GM19452 (cell line): ENCODE measurements around the gene TBC1D22A.

Experiments used
- ATAC-seq: cut with Tn5 transposase; IDR thresholded peaks from one replicate; pipeline ENCODE4 v1.9.1; 2021; ENCODE audit not compliant: unreplicated experiment

TBC1D22A gene

DNA sequence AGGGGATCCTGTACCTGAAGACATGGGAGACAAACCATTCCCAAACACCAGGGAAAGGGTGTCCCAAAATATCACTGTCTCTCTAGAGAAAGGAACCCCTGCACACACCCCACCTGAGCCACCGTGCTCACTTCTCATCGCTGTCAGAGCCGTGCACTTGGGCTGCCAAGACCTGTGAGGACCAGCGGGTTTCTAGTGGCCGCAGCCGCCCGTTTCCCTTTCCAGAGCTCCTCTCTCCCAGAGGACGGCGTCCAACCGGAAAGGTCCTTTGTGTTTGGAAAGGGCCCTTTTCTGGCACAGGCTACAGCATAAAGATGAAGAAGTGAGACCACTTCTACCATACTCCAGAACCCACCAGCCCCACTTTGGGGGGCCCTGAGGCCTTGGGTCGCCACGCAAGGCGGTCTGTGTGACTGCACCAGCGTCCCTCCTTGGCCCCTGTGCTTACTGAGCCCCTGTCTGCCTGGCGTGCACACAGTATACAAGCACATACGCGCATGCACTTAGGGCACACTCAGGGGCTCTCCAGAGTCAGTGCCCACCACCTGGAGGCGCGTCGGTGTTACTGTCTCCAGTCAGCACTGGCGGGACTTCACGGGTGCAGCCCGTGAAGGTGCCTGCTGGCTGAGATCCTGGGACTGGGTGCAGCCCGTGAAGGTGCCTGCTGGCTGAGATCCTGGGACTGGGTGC, 381.8 kb downstream of the TBC1D22A start:
- ATAC-seq = no peak

DNA sequence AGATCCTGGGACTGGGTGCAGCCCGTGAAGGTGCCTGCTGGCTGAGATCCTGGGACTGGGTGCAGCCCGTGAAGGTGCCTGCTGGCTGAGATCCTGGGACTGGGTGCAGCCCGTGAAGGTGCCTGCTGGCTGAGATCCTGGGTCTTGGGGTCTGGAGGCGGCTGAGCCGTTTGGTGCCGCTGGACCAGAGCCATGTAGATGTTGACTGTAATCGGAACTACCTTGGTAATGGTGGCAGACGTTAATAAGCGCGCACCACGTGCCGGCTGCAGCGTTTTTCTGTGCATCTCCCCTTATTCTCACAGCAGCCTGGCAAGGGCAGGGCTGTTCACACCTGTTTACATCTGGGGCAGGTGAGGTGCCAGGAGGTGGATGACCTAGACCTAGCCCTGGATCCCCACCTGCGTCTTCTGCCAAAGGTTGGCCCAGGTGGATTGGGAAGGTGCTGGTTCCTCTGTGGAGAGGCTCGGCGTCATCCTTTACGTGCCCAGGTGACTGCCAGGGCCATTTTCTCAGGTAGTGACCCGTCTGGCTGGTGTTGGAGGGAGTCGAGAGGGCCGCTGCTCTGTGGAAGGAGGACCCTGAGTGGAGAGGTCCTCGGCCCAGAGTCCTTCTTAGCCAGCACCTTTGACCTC, 382.5 kb downstream of the TBC1D22A start:
- no peak for ATAC-seq

DNA sequence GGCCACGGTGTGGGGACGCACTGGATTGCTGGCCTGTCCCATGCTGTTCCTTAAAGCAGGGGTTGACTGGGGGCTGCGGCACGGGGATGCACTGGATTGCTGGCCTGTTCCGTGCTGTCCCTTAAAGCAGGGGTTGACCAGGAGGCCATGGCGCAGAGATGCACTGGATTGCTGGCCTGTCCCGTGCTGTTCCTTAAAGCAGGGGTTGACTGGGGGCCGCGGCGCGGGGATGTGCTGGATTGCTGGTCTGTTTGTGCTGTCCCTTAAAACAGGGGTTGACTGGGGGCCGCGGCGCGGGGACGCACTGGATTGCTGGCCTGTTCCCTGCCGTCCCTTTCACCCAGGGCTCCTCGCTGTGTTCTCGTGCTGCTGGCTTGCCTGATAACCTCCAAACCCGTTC, 383.4 kb downstream of the TBC1D22A start:
- no peak for ATAC-seq

DNA sequence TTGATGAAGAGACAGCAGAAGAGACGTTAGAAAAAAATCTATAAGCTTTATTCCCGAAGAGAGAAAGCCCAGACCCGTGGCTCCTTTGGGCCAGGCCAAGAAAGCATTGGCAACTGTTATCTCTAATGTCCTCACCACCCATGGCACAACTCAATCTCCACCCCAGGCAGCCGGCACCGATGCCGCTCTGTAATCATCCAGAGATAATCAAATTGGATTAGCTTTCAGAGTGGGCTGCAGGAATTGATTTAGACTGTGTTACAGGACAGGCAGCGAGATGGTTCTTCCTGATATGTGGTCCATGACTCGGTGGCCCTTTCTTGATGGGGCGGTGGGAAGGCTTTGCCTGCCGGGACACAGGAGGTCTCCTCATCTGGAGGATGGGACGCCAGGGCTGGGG, 383.9 kb downstream of the TBC1D22A start:
- no peak for ATAC-seq

DNA sequence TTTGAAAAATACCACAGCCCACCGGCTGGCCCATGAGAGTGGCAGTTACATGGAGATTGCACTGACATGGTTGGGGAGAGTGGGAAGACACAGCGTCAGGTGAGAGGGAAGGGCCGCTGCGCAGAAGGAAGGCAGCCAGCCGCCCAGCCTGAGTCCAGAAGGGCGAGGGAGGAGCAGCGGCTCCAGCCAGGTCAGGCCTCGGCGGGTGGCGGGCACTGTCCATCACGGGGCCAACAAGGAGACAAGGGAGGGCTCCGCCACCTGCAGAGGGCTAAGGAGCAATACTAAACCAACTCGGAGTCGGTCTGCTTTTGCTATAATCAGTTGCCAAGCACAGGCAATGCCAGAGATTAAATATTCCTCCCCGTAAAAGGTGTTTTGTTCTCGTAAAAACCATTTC, 384.5 kb downstream of the TBC1D22A start:
- no peak for ATAC-seq

DNA sequence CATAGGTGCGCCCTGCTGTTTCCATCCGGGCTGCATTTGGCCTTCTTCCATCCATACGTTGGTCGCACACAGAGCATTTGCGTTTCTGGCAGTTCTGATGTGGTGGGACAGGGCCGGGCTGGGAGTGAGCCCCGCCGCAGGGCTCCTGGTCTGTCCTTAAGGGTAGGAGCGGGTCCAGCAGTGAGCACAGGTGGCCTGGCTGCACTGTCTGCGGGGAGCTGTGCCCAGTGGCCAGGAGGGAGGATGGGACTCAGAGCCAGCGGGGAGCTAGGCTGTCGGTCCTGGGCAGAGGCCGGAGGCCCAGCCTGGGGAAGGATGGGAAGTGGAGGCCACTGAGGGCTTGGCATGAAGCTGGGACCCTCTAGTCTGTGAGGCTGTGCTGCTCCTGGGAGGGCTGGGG, 385.1 kb downstream of the TBC1D22A start:
- ATAC-seq = no peak

DNA sequence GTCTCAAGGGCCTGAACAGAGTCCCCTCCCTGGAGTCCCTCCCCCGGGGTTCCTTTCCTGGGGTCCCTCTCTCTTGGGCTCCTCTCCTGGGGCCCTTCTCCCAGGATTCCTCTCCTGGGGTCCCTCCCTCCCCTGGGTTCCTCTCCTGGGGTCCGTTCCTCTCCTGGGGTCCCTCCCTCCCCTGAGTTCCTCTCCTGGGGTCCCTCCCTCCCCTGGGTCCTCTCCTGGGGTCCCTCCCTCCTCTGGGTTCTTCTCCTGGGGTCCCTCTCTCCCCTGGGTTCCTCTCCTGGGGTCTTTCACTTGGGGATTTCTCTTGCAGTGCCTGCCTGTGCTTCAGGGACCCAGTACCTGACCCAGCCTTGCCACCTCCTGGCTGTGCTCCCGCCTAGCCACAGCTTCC, 386.1 kb downstream of the TBC1D22A start:
- ATAC-seq = no peak

DNA sequence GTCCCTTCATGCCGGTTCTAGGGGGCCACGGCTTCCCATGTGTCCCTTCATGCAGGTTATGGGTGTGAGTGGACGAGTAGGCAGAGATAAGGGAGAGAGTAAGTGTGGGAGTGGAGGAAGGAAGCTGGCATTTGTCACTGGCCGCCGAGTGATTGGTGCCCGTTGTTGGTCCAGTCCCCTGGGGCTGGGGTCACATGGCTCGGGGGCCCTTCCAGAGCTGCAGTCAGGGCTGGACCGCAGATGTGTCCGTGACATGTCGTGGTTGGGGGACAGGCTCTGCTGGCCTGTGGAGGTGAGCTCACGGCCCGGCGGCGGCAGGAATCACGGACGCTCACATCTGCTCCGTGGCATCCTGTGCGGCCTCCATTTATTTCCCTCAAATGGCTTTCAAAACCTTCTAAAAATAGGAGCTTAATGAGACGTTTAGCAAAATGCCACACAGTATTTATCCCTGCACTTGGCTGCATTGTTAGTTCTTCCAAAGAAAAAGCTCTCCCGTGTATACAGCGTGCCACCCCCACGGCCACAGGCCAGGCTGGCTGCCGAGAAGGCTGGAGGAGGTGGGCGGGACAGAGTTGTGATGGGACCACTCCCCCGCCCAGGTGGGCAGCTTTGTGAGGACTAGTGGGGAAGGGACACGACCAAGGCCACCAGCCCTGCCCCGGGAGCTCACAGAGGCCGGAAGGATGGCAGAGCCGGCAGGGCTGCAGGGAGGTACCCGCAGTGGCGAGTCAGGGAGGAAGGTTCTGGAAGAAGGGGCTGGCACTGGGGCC, 386.7 kb downstream of the TBC1D22A start:
- ATAC-seq = no peak

DNA sequence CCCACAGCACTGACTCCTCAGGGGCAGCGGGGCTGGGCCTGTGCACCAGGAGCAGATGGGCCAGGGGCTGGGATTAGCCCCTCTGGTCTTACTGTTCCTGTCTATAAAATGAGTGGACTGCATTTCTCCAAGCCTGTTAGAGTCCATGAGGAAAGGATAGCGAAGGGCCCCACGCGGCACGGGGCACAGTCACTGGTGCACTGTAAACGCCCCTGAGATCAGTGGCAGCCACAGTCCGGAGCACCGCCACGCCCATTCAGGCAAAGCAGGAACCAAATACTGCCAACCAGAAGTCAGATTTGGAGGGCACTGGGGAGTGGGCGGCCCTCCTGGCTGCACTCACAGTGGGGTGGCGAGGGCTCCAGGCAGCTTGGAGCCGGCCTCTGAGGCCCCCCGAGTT, 387.5 kb downstream of the TBC1D22A start:
- no peak for ATAC-seq

DNA sequence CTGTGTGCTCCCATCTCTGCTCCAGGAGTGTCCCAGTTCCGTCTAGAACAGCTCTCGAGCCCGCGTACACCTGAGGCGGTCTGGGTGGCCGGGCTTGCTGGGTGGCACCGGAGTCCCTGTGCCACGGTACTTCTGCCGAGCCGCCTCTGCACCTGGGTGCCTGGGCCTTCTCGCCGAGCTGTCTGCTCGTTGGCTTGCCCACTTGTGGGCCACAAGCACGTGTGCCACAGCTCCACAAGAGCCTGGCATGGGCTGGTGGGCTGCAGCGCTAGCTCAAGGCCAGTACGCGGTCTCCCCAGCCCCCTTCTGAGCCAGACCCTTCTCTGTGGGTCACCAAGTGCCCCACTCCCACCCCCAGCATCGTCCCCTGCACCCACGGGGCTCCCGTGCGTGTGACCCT, 388.0 kb downstream of the TBC1D22A start:
- no peak for ATAC-seq

DNA sequence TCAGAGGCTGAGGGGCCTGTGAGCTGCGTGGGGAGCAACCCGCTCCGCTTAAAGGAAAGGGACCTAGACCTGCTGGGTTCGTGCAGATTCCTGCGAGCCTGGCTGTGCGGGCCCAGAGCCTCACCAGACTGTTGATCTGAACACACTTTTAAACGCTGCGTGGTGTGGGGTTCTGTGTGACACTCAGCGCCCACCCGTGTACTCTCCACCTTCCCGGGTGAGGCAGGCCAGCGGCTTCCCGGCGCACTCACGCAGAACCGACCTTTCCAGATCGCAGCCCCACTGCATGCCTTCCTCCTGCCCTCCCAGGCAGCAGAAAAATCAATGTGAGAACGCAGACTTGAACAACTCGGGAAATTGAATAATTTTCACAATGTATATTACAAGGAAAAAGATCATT, 388.6 kb downstream of the TBC1D22A start:
- ATAC-seq = no peak

DNA sequence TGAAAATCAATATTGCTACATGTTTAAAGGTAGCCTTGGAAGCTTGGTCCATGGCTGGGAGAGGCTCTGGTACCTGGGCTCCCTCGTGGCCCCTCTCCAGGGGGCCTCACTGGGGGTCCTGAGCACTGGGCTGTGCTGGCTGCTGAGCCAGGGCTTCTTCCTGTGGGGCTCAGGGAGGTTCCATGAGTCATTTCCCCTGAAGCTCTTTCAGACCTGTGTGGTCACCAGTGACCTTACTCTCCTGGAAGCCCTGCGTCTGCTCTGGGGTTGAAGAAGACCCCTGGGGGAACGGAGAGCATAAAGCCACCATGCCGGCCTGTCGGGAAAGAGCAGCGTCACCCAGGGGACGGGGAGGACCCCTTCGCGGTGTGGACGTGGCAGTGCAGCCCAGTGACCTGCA, 389.0 kb downstream of the TBC1D22A start:
- no peak for ATAC-seq

DNA sequence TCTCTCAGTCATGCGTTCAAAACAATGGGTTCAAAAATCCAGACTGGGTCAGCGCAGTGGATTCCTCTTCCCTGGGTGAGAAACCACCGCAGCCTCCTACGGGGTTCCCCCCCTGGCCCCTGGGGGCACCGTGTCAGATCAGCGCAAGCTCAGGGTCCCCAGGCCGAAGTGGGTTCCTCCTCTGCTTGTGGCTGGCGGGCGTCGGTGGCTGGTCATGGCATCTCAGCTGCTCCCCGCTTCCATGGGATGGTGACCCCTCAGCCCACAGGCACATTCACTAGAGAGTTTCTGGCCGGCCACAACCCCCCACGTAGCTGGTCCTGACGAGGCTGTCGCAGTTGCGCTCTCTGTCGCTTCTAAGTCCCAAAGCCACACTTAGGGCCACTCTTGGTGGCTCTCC, 389.8 kb downstream of the TBC1D22A start:
- ATAC-seq = no peak

DNA sequence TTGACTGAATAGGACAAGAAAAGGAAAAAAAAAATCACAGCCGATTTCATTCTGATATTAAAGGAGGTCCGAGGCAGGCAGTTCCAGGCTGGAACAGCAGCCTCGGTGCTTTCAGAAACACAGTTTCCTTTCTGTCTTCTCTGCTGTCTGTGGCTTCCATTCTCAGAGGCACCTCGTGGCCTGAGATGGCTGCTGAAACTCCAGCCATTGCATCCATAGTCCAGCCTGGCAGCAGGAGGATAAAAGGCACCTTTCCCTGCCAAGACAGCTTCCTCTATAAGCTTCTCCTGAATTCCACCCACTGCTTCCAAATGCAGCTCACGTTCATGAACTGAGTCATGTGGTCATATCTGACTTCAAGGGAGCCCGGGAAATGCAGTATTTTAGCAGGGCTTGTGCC, 390.5 kb downstream of the TBC1D22A start:
- no peak for ATAC-seq

DNA sequence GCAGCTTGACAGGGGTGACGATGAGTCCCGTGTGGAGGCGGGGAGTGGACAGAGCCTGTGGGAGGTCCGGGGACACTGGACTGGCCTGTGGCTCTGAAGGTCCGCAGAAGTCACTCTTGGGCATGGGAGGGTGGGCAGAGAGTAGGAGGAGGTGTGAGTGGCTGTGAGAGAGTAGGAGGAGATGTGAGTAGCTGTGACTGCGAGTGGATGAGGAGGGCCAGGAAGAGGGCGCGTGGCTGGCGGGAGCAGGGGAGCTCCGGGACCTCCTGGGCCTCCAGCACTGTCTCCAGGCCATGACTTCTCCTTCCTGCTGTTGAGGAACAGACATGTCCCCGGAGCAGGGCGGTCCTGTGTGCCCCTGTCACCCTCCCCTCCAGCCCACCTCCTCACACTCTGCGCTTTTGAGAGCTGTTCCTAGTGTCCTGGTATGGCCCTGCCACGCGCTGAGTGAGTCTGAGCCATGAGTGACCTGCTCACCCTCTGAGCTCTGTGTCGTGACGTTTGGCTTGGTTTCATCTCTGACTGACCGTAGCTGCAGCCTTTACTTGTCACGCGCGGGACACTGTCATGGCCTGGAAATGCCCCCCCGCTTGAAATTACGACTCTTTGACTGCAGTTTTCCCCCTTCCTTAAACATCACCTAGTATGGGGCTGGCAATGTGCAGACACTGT, 391.5 kb downstream of the TBC1D22A start:
- no peak for ATAC-seq

DNA sequence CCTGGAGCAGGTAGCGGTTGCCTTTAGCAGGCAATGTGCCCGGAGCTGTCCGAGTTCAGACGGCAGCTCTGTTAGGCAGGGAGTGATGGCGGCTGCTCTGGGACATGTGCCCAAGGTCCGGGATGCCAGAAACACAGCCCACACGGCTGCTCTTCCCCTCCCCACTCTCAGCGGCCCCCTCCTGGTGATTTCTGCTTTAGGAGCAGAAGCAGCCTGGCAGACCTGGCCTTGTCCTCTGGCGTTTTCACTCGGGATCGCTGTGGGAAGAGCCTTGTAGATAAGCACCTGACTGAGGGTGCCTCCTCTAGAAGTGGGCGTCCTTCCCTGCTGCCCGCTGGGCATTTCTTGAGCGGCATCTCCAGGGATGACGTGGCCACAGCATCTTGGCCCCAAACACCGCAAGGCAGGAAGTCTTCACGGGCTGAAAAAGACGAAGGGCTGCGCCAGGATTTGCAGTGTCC, 392.2 kb downstream of the TBC1D22A start:
- no peak for ATAC-seq

DNA sequence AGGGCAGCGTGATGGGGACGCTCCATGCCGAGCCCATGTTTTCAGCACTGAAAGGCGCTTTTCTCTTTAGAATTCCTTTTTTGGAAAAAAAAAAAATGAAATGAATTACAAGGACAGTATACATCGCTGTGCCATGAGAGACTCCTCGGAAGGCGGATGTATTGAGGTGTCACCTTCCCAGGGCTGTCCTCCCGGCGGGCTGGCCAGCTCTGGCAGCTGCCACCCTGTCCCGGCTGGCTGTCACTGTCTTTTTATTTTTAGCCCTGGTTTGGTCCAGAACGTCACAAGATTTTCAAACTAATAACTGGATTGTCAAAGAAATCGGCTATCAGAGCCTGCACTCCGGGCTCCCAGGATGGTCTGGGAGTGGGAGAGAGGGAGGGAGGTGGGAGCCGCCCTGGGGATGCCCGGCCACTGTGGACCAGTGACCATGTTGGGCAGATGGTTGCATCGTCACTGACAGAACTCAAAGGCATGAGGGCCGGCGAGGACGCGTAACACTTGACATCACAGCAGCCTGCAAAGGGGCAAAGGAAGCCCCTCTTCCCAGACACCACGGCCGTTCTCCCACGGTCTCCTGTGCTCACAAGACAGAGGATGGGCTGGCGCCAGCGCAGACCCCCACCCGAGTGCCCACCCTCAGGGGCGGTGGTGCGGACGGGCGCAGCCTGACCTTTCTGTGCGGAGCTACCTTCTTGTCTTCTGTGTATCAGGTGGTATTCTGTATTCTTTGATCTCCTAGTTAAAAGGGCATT, 392.9 kb downstream of the TBC1D22A start:
- no peak for ATAC-seq

DNA sequence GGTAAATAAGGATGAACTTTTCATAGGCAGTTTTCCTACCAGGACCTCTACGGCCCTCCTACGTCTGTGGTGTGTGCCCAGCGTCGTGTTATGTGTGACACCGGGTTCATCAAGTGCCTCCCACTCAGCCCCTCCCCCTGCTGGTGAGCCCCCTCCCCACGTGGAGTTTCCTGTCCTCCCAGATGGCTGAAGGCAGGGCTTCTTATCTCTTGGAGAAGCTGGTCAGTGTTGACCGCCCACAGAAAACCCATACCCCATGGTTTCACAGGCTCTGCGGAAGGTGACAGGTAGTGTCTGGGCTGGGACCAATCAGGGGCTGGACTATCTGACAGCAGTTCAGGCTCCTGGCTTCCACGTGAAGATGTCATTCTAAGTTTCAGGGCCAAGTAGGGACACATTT, 393.5 kb downstream of the TBC1D22A start:
- no peak for ATAC-seq

DNA sequence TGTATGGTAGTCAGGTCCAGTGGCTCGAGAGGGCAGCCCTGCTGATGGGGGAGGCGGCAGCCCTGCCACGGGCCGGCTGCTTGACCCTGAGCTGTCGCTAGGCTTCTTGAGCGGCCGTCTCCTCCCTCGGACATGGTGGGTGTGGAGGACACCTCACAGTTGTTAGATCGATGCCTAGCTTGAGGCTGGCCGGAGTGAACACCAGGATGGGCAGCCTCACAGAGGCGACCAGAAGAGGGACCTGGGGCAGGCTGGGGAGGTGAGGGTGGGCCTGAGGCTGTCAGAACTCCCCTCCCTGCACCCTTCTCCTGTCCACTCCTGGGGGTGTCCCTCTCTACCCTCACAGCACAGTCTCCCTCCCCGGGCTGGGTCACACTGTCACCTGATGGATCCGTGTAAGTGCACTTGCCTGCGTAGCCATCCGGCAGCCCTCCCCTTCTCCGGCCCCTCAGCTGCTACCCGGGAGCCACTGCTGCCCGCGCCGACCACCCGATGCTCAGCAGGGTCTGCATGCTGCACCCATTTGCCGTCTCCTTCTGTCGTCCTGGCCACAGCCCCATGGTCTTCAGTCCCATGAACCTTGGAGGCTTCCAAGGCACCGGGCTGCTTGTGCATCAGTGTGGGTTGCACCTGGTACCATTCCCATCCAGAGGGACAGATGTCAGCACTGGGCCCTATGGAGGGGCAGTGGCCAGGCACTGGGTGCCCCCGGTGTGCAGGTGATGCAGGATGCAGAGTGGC, 394.1 kb downstream of the TBC1D22A start:
- ATAC-seq = no peak

DNA sequence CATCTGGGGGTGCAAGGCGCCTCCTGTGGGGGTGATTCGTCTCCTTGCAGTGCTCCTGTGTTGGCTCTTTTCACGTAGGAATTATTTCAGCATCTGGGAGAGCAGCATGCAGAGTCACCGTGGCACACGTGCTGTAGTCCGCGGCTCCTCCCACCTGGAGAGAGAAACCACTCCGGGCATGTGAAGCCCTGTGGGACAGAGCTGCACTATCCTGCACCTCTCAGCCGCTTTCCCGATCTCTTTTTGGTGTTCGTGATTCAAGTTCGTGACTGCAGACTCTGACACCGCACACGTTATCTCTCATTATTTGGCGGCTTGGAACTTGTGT, 394.6 kb downstream of the TBC1D22A start:
- ATAC-seq = no peak
